Hematopoietic multipotent progenitor cell treated with erythropoietin and hydrocortisone succinate and interleukin-3 and kit ligand, for 15 days (in vitro differentiated cells): ENCODE data around the gene PLA1A.

Experiments
- DNase-seq: peaks from one replicate; pipeline ENCODE4 v3.0.0-alpha.2; 2015; ENCODE audit warnings: low spot score

PLA1A gene

DNA sequence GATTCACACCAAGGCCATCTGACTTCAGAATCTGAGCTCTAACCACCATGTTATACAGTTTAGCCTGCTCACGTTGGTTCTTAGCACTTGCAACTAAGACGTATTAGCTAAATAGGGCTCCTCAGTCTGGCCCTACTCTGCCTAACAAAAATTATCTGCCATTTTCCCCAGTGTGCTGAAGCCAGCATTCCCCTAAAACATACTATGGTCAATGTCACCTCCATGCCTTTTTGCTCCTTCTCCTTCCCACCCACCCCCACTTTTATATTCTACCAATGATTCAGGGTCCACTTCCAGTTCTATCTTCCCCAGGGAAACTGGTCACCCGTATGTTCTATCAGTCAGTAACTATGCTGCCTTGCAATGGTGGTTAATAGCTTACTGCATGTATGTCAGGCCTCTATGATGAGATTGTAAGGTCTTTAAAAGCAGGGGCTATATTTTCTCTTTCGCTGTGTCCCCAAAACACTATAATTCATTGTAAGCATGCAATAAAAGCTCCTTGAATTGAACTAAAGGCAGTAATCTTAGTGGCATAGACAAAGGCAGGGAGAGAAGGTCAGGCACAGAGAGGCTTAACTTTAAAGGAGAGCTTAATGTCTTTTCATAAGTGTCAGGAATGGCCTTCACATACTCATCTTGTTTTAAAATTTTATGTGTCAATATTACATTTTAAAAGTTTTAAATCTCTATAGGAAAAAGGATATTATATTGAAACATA is 39.4 kb downstream of the PLA1A start:
- DNase-seq = no peak

DNA sequence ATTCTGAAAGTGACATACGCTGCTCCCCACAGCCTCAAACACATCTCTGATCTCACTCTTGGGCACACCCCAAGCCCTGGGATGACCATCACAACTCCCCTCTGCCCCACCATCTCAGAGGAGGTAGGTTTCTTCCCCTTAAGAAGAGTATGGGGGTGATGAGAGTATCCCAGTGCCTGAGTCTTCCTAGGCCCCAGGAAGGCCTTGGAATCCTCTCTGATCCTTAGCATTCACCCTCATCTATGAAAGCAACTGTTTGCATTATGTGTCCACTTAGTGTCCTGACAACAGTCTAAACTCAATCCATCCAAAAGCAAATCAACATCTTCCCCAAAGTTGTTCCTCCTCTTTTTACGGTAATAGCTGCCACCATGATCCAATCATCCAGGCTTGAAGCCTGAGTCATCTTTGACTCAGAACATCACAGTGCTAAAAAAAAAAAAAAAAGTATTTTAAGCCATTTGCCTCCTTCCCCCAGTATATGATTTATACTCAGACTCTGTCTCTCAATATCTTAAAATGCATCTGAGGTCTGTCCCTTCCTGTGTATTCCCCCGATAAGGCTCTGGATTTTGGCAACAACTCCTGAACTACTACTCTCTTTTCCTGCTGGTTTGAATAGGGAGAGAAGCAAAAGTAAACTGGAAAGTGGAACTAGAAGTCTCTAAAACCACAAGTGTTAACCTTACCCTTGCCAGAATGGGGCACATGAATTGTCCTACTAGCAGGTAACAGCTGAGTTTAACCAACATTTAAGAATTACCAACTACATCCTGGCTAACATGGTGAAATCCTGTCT is 40.2 kb downstream of the PLA1A start:
- DNase-seq = no peak

DNA sequence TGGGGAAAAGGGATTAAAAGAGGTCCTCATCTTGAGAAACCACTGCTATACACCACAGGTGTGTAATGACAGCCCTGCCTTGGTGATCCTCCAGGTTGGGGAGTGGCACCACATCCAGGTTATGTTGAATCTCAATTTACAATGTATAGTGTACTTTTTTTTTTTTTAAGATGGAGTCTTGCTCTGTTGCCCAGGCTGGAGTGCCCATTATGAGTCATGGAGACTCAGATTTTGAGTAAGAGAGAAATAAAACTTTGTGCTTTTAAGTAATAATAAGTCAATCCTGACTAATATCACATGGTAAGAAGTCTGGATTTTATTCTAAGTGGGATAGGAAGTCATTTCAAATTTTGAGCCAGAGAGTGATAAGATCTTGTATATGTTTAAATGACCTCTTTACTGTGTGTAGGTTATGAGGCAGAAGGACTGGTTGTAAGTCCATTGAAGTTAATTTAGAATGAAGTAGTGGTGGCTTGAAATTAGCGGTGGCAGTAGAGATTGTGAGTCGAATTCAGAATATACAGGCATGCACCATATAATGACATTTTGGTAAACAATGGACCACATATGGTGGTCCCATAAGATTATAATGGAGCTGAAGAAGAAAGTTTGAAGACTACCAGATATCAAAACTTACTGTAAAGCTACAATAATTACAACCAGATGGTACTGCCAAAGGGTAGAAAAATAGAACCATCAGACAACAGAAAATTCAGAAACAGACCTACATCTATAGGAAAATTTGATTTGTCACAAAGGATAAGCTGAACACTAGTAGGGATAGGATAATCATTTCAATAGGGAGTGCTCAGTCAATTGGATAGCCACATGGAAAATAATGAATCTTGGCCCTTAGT is 42.0 kb downstream of the PLA1A start:
- no peak for DNase-seq

DNA sequence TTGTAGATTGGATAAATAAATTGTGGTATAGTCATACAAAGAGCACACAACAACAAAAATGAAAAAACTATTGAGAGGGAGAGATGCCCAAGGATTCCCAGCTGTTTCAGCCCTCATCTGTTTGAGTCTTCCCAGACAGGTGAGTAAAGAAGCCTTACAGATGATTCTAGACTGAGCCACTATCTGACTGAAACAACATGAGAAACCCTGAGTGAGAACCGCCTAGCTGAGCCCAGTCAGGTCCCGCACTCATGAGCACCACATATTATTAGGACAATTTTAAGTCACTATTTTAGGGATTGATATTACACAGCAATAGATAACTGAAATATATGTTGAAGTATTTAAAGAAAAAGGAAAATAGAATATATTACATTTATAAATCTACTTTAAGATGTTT is 43.7 kb downstream of the PLA1A start:
- no peak for DNase-seq

DNA sequence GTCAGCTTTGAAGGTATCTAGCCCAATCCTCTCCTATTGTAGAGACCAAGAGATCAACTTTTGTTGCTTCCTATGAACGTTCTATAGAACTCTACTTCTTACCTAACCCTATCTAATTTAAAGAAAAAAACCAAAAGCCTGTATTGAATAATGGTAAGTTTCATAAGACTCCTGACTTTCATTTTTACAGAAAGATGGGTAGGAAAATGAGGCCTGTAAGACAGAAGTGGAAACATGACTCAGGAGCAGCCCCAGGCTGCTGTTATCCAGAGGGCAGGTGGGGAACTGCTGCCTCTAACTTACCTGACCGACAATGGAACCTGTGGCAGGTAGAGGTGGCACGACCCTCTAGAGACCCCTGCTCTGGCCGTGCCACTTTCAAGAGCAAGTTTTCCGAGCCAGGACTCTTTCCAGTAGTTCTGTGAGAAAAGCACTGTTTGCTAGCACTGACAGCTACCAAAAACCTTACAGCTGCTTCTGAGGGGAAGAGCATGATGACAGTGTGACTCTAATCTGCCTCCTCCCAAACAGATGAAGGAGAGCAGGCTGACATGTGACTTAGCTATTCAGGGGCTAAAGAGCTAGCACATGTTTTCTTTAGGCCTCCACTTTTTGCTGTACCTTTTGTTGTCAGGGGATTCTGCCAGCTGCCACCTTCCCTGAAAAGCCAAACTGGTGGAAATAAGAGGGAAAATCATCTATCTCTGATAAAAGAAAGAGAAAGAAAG is 45.2 kb downstream of the PLA1A start:
- DNase-seq = no peak

DNA sequence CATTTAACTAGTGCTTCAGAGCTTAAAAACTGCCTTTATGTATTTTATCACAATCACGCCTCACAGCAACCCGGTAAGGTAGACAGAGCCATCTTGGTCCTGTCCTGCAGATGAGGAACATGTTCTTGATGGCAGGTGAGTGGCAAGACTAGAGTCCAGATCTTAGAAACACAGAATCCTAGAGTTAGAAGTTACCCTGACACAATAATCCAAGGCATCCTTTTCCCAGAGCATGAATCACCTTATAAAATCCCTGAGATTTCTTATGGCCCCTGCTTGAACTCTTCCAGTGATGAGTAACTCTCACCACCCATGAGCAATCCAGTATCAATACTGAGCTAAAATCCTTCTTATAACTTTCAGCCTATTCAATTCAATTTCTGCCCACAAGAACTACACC is 45.8 kb downstream of the PLA1A start:
- no peak for DNase-seq

DNA sequence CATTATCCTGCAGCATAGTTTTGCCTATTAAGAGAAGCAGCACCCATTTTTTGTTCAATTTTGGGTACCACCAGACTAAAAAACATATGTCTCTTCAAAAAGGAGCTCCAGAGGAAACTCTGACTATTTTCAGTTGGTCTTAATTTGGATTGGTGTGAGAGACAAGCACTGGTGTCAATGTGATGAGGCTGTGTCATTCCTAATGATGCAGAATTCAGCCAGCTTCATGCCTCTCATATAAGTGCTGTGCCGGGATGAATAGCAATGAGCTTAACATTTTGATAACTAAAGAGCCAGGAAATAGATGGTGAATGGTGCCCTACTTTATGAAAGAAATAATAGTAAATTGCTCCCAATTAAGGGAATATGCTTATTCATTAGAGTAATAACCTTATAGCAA is 46.8 kb downstream of the PLA1A start:
- DNase-seq = no peak

DNA sequence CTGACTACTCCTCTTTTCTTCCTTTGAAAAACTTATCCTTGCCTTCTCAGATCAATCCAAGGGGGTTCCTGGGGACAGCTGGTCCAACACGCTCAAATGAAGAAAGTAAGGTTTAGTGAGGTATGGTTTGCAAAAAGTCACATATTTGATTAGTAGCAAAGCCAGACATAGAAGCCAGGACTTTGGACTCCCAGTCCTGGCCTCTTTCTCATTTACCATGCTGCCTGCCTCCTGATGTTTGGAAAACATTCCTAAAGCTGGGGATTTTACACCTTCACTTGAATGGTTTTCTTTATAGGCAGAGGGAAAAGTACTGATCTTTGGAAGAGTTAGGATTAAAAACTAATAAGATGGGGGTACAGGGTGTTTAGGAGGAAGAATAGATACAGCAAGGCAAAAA is 48.1 kb downstream of the PLA1A start:
- no peak for DNase-seq

DNA sequence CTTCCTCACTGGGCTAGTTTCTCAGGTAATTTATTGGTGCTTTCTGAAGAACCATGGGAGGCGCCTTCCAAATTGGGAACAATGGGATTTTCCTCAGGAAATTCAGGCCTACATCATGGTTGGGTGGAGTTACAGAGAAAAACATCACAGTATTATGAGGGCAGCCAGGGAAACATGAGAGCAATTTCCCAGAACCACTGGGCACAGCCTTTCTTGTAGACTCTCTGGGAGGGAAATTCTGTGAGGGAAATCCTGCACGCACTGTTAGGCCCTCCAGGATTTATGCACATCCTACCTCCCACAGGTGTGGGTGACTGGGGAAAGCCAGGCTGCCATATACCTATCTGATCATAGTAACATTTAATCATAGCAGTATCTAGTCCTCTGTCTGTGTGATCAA is 49.5 kb downstream of the PLA1A start:
- no peak for DNase-seq

DNA sequence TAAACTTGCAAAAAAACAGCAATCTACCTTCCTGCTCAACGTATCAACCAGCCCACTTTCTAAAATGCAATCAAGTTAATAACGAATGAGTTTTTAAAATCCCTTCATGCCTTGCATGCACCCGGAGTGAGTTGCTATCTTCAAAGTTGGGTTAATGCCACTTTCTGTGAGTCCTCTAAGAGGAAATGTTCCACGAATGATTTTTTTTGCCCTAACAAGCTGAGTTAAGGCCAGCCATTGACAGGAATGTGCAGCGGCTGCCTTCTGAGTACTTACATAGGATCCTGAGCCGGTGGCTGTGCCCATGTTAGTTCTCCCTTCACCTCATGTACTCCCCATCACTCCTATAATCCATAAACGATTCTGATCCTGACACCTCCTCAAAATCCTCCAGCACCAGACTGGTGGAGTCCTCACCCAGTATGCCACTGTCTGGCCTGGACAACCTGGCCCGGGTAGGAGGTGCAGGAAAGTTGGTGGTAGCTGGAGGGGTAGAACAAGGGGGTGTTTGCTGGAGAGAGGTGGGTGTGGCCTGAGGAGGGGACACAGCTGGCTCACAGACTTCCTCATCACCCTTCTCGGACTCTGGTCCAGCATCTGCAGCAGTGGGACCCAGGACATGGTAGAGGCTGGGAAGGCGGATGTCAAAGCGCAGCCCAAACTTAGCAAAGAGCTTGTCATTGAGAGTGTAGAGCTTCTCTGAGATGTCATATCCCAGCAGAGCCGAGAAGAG is 50.3 kb downstream of the PLA1A start:
- DNase-seq = no peak

DNA sequence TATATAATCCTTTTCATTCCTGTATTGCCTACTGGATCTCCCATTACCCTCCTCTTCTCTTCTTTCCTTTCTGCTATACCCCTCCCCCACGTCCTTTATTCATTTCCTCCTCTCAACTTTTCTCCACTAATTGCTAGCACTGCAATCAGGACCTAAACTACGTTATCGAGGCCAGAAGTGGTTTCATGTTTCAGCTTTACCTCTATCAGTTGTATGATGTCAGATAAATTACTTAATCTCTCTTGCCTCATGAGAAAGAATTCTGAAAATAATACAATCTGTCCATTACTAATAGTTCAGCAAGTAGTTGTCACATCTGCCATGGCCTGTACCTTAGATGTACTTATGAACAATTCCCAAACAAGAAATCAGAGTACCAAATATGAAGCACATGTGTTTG is 52.1 kb downstream of the PLA1A start:
- DNase-seq = no peak

DNA sequence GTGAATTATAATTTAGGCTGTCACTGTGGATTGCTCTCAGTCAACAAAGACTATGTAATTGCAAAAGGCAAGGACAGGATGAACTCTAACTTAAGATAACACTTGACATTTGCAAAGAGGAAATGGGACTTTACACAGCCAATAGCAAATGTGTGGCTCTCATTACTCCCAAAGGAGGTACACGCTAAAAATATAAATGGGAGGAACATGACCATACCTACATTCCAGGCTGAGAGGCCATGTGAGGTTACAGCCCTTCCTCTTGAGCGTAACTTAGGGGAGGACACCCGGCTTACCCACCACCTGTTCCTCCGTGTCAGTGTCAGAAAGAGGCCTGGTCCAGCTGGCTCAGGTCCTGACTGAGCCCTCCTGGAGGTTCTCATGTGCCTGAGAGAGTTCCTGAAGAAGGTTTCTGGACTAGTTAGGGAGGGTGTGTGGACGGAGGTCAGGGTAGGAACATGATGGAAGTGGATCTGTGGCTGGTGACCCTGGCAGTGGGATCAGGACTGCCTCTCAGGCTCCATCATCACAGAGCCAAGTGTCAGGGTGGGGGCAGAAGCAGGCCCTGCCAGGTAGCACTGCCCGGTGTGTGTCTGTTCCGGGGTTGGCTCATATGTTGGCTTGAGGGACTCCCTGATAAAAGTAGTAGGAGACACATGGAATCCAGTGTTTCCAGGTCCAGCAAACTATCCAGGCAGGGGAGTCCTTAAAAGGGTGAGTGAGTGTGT is 54.8 kb downstream of the PLA1A start:
- no peak for DNase-seq

DNA sequence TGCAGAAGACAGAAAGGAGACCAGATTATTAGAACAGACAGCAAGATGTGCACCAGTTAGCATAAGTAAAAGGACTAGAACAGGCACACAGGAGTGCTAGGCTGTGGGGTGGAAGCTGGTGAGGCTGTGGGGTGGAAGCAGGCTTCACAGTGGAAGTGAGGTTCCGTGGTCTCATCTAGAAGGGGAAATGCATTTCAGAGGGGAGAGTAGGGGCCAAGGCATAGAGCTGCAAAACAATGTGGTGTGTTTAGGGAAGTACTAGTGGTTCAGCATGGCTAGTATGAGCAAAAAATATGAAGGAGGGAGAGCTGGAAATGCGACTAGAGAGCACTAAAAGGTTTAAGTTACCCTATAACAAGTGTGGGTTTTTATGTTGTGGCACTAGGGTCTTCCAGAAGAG is 56.2 kb downstream of the PLA1A start:
- no peak for DNase-seq

DNA sequence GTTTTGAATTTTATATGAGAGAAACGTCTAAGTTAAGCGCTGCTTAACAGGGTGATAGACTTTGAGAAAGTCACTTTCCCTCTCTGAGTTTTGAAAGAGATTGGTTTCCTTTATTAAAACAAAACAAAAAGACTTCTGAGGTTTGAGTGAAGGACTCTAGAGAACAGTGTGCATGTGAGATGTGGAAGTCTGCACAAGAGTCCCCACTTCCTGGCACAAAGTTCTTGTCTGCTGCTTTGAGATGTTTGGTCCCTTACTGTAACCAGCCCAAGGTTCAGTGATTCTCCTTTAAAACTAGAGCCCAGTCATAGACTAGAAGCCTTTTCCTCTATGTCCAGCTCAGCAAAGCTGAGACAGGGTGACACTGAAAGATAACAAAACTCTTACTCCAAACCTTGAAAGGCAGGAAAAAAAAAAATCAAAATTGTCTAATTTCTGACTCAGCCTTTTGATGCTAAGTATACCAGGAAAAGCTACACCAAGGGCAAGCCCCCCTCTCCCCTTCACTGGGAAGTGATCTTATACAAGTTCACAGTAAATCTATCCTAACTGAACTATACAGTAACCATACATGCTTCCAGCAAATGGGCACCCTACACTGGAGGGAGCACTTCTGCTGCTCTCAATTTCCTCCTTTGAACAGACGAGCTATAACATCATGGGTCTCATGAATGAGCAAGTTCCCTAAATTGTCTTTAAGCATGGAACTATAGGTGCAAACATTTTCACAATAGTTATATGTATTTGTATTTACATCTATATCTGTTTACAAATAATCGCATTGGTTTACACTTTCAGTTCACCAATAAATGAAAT is 60.4 kb downstream of the PLA1A start:
- DNase-seq = no peak

DNA sequence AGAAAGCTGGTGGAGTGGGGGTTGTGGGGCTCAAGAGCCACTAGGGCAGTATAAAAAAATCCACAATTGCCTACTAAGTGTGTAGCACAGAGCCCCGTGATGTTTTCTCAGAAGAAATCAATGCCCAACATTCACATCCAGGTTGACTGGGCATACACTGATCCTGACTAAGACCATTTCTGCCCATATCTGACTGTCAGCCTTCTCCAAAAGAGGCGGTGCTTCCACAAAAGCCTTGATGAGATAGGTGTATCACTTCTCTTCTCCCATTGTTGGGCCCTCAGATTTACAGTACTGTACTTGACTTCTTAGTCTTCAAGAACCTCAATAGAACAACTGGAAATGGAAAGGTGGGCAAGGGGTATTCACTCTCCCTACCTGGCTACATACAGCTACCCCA is 61.3 kb downstream of the PLA1A start:
- DNase-seq = no peak

DNA sequence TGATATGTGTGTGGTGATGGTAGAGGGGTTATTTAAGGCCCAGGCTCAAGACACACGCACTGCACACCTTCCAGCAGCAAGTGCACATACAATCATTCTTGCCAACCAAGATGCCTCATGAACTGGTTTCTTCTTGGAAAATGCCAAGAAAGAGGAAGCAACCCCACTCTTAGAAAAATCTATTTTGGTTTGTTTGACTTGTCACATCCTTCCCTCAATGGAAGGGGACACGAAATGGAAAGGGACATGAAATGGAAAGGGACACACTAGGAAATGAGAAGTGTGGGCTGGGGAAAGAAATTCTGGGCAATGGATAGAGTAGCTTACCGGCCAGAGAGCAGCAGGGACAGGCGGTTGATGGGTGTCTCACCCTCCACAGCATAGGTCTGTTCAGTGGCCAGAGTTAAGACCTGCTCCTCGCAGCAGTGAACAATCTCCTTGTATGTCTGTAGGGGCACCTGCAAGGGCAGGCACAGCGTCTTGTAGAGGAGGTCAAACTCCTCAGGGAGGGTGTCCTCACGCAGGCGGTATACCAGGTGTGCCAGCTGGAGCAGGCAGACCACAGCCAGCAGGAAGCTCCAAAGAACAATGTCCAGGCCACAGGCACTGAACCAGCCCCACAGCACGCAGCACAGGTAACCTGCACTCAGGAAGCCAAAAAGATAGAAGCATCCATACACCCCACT is 62.1 kb downstream of the PLA1A start:
- DNase-seq = no peak

DNA sequence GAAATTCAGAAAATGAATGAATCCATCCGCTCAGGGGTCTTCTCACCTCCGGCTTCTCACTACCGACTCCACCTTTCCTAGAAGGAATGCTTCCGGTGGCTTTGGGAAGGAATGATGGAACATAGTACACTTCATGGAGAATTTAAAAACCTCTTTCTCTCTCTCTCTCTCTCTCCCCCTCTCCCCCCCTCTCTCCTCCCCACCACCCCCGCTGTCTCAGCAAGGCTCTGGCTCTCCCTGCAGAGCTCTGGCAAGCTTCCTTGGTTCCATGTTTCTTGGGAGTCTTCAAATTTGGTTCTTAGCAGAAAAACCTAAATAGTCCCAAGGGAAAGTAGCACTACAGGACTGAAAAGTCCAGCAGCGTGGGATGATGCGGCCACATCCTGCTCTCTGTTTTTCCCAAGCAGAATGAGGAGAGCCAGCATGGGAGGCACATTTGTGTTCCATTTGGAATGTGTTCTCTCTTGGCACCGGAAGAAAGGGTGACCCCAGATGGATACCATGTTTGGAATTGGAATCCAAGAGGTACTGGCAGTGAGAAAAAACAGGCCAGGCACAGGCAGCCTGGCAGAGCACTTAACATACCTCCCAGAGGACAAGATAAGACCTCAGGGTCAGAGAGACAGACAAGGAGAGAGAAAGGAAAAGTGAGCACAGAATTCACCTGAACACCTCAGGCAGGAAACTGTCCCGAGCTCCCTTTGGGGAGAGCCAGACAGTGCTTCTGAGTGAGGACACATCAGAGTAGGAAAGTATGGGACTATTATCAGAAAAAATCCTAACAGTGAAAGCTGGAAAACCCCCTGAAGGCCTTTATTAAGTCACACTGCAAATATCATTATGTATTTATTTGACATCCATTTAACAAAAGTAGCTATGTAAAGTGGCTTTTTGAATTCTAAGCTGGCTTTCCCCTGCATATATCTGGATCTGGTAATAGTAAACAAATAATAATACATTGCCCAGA is 63.1 kb downstream of the PLA1A start, which contains the start of gene POPDC2:
Gene POPDC2 (minus strand): TSS at position 116 of the 967 bp plus-strand sequence. CDS start 166 bp downstream, outside the sequence.
- no peak for DNase-seq
